Neural cell (in vitro differentiated cells): Measurements from ENCODE around the gene CEBPA.

Source experiments
- EP300 ChIP-seq: fragments of 450-650 bp; conservative IDR thresholded peaks from 2 replicates; pipeline ENCODE4 v1.6.1; 2014; ENCODE audit warnings: antibody characterized with exemption, mild to moderate bottlenecking, moderate library complexity; ENCODE audit not compliant: poor library complexity, severe bottlenecking
- EZH2 ChIP-seq: fragments of 200-600, 300-800 bp; shearing (Covaris generic), sonication (generic); IDR thresholded peaks from 2 replicates; pipeline ENCODE4 v1.6.1; 2014; ENCODE audit warnings: antibody characterized with exemption, low read length, borderline replicate concordance, mild to moderate bottlenecking; ENCODE audit not compliant: insufficient read depth, poor library complexity, severe bottlenecking
- POLR2AphosphoS5 ChIP-seq: IDR thresholded peaks from 2 replicates; pipeline ENCODE4 v1.6.1; 2012
- REST ChIP-seq: IDR thresholded peaks from 2 replicates; pipeline ENCODE4 v1.6.1; 2012; ENCODE audit warnings: borderline replicate concordance
- SMC3 ChIP-seq: fragments of 450-650 bp; conservative IDR thresholded peaks from 2 replicates; pipeline ENCODE4 v1.6.1; 2014; ENCODE audit warnings: antibody characterized with exemption, mild to moderate bottlenecking, moderate library complexity; ENCODE audit not compliant: poor library complexity
- TF ChIP-seq, protein P1 (sequence below): fragments of 450-650 bp; IDR thresholded peaks from 2 replicates; pipeline ENCODE4 v1.5.1; 2014; ENCODE audit warnings: antibody characterized with exemption, mild to moderate bottlenecking, moderate library complexity; ENCODE audit not compliant: poor library complexity, severe bottlenecking

DNA sequence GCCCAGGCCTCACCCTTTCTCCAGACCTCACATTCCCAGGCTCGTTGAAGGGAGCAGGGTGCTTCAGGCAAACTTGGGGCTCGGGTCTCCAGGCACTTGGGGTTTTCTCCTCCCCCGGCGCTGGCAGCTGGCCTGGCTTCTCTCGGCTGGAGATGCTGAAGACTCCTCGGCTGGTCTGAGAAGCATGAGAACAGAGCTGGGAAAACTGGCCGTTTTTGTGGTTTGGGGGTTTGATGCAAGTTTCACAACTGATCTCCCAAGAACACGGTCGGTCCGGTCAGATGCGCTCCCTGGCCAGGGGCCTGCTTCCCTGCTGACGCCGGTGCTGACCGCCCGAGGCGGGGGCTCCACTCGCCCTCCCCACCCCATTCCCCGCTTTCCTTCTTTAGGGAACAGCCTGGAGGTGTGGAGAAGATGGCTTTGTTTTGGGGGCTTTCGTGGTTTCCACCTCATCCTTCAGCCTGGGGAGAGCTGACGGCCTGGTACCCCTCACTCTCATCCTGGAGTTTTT is 35.3 kb downstream of the CEBPA start:
- TF ChIP-seq, protein P1, sequence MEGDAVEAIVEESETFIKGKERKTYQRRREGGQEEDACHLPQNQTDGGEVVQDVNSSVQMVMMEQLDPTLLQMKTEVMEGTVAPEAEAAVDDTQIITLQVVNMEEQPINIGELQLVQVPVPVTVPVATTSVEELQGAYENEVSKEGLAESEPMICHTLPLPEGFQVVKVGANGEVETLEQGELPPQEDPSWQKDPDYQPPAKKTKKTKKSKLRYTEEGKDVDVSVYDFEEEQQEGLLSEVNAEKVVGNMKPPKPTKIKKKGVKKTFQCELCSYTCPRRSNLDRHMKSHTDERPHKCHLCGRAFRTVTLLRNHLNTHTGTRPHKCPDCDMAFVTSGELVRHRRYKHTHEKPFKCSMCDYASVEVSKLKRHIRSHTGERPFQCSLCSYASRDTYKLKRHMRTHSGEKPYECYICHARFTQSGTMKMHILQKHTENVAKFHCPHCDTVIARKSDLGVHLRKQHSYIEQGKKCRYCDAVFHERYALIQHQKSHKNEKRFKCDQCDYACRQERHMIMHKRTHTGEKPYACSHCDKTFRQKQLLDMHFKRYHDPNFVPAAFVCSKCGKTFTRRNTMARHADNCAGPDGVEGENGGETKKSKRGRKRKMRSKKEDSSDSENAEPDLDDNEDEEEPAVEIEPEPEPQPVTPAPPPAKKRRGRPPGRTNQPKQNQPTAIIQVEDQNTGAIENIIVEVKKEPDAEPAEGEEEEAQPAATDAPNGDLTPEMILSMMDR = no peak
- TF ChIP-seq SMC3 = no peak
- no peak for TF ChIP-seq POLR2AphosphoS5
- TF ChIP-seq EZH2 = no peak
- TF ChIP-seq EP300 = no peak
- TF ChIP-seq REST = no peak
